Measurements from ENCODE around the gene AMPH.

GRCh38 chr7:38525857-38526256 lies 105.3 kb downstream of the AMPH start:
- TF ChIP-seq TAF1 (IDR thresholded peaks at IDR 0.05; ENCODE audit: low read depth, low read length), result no peak
- no peak for TF ChIP-seq POLR2A (IDR thresholded peaks at IDR 0.05; ENCODE audit: low read depth, low read length)
- no peak for TF ChIP-seq PAX5 (IDR thresholded peaks at IDR 0.05; ENCODE audit: insufficient read depth, low read length, severe bottlenecking)

All from GM12891 (cell line).